Spinal cord (tissue), 10 donors: ENCODE data around the gene PAF1. TPM values are rescaled to one million over a fixed set of nuclear protein-coding genes. Genes with fewer than 3 reads are reported as not detected.

Experiments
- DNase-seq, 6 donors: peaks; one replicate each; pipeline versions ENCODE4 v3.0.0 to v3.0.0-alpha.2; 2013 to 2015; ENCODE audit warnings: low spot score in 6 of 6, low read depth in 4 of 6
- H3K27ac ChIP-seq: one replicate; pipeline ENCODE4 v1.5.1; 2013; ENCODE audit warnings: low read depth, low read length, control low read depth
- H3K27me3 ChIP-seq: one replicate; pipeline ENCODE4 v1.6.1; 2013; ENCODE audit warnings: low read length; ENCODE audit not compliant: control insufficient read depth, insufficient read depth
- H3K36me3 ChIP-seq: one replicate; pipeline ENCODE4 v1.6.1; 2013; ENCODE audit warnings: low read length; ENCODE audit not compliant: control insufficient read depth, insufficient read depth
- H3K4me1 ChIP-seq: one replicate; pipeline ENCODE4 v1.6.1; 2013; ENCODE audit warnings: low read length; ENCODE audit not compliant: control insufficient read depth, insufficient read depth
- H3K4me3 ChIP-seq: one replicate; pipeline ENCODE4 v1.5.1; 2013; ENCODE audit warnings: low read depth, low read length, control low read depth
- H3K9me3 ChIP-seq: one replicate; pipeline ENCODE4 v1.6.1; 2013; ENCODE audit warnings: low read length; ENCODE audit not compliant: control insufficient read depth, insufficient read depth
- WGBS: methylation state at CpG from one replicate; pipeline ENCODE4 v1.1.5; 2013; ENCODE audit warnings: missing lambda C conversion rate; ENCODE audit not compliant: insufficient coverage; 5-methylcytosine and 5-hydroxymethylcytosine counted together
- polyA plus RNA-seq, 2 donors: library from polyadenylated mRNA; unstranded; fragments of 120-200 nt; gene quantifications; one replicate each; pipeline ENCODE4 v1.2.1, GENCODE V29; 2013; ENCODE audit not compliant: insufficient read length in 2 of 2
- total RNA-seq, 2 donors: library from RNA; depleted of rRNA in 1 of 2; stranded (reverse); fragments of 120-200 nt in 1 of 2; fragments of >200 nt in 1 of 2; gene quantifications; one replicate each; pipeline versions ENCODE4 v1.2.3 to v1.2.4, GENCODE V29; 2013 to 2014
- donor health status: healthy.

Gene PAF1
- total and polyA plus RNA-seq, 4 donors = 21.2 to 76.8 (median 62.0) TPM

GRCh38 chr19:39411832-39412099 is 20.9 kb upstream of the PAF1 start:
- H3K4me1 ChIP-seq = peaks cover 69% of the 10 kb centered on the region
- H3K9me3 ChIP-seq = no peaks in the 10 kb centered on the region
- DNase-seq = peak in 5 of 6 donors; percentile 74 to 96 (median 80)
- 0% methylated on average over 2 of the region's 7 CpGs for WGBS
- peak overlapping the region; percentile 98 for H3K27ac ChIP-seq
- peak overlapping the region; percentile 91 for H3K4me3 ChIP-seq
- H3K27me3 ChIP-seq = peaks cover 36% of the 10 kb centered on the region
- H3K36me3 ChIP-seq = peaks cover 32% of the 10 kb centered on the region

- peaks cover 26% of the 10 kb centered on the region for H3K36me3 ChIP-seq
- peaks cover 38% of the 10 kb centered on the region for H3K27me3 ChIP-seq
- H3K9me3 ChIP-seq = no peaks in the 10 kb centered on the region
- H3K4me3 ChIP-seq = peak overlapping the region; percentile 91
- WGBS = 49% methylated on average over 5 of the region's 9 CpGs
- H3K27ac ChIP-seq = peak overlapping the region; percentile 98
- DNase-seq = peak in 1 of 6 donors; percentile 54
- peaks cover 71% of the 10 kb centered on the region for H3K4me1 ChIP-seq
Measured at GRCh38 chr19:39411081-39411831, 20.4 kb upstream of the PAF1 start.

GRCh38 chr19:39410831-39411080 is 19.9 kb upstream of the PAF1 start:
- H3K27me3 ChIP-seq = peaks cover 42% of the 10 kb centered on the region
- H3K4me1 ChIP-seq = peaks cover 72% of the 10 kb centered on the region
- WGBS = 68% methylated on average over 1 of the region's 1 CpG
- DNase-seq = no peak
- peaks cover 21% of the 10 kb centered on the region for H3K36me3 ChIP-seq
- peak overlapping the region; percentile 98 for H3K27ac ChIP-seq
- H3K4me3 ChIP-seq = no peak overlapping the region
- H3K9me3 ChIP-seq = no peaks in the 10 kb centered on the region

- DNase-seq = no peak
- Histone ChIP-seq H3K4me3 (peak overlapping the region; percentile 51), H3K27me3 (peaks cover 42% of the 10 kb centered on the region), H3K27ac (peak overlapping the region; percentile 98), H3K4me1 (peaks cover 67% of the 10 kb centered on the region), H3K36me3 (peaks cover 16% of the 10 kb centered on the region), H3K9me3 (no peaks in the 10 kb centered on the region)
- WGBS = 5% methylated on average over 35 of the region's 35 CpGs
Measured at GRCh38 chr19:39410017-39410830, 19.3 kb upstream of the PAF1 start.

GRCh38 chr19:39409208-39410016 is 18.5 kb upstream of the PAF1 start:
- Histone ChIP-seq H3K36me3 (peaks cover 10% of the 10 kb centered on the region), H3K4me1 (peaks cover 59% of the 10 kb centered on the region), H3K27me3 (peaks cover 42% of the 10 kb centered on the region), H3K9me3 (no peaks in the 10 kb centered on the region), H3K27ac (peak overlapping the region; percentile 98), H3K4me3 (peak overlapping the region; percentile 51)
- WGBS = 1% methylated on average over 42 of the region's 52 CpGs
- DNase-seq = peak in 2 of 6 donors; percentile 61 to 69

GRCh38 chr19:39408392-39409207 is 17.7 kb upstream of the PAF1 start:
- DNase-seq = no peak
- peaks cover 57% of the 10 kb centered on the region for H3K4me1 ChIP-seq
- no peaks in the 10 kb centered on the region for H3K9me3 ChIP-seq
- peaks cover 45% of the 10 kb centered on the region for H3K27me3 ChIP-seq
- 78% methylated on average over 14 of the region's 20 CpGs for WGBS
- peak overlapping the region; percentile 92 for H3K27ac ChIP-seq
- H3K4me3 ChIP-seq = peak overlapping the region; percentile 92
- H3K36me3 ChIP-seq = peaks cover 10% of the 10 kb centered on the region

GRCh38 chr19:39407660-39408391 is 16.9 kb upstream of the PAF1 start:
- WGBS = 62% methylated on average over 39 of the region's 40 CpGs
- H3K27ac ChIP-seq = peak overlapping the region; percentile 92
- peaks cover 64% of the 10 kb centered on the region for H3K4me1 ChIP-seq
- DNase-seq = no peak
- peak overlapping the region; percentile 92 for H3K4me3 ChIP-seq
- H3K36me3 ChIP-seq = peaks cover 10% of the 10 kb centered on the region
- H3K27me3 ChIP-seq = peaks cover 48% of the 10 kb centered on the region
- H3K9me3 ChIP-seq = no peaks in the 10 kb centered on the region

GRCh38 chr19:39407410-39407659 is 16.4 kb upstream of the PAF1 start:
- Histone ChIP-seq H3K4me3 (peak overlapping the region; percentile 92), H3K4me1 (peaks cover 67% of the 10 kb centered on the region), H3K9me3 (no peaks in the 10 kb centered on the region), H3K36me3 (peaks cover 10% of the 10 kb centered on the region), H3K27ac (peak overlapping the region; percentile 92), H3K27me3 (peaks cover 48% of the 10 kb centered on the region)
- 9% methylated on average over 14 of the region's 14 CpGs for WGBS
- DNase-seq = no peak
